Breast epithelium (tissue), 3 donors: ENCODE results near the gene ALB.

ENCODE experiments used
- POLR2A ChIP-seq: fragments of 450-650 bp; IDR thresholded peaks from one replicate; pipeline ENCODE4 v1.6.1; 2016; ENCODE audit warnings: antibody characterized with exemption, mild to moderate bottlenecking, moderate library complexity
- POLR2AphosphoS5 ChIP-seq, 3 donors: sonication (generic); formaldehyde crosslinking; IDR thresholded peaks; one replicate each; pipeline ENCODE4 v1.6.1; 2017; ENCODE audit warnings: antibody characterized with exemption in 3 of 3
- TF ChIP-seq, protein P1 (sequence below), 3 donors: fragments of 450-650 bp; IDR thresholded peaks; one replicate each; pipeline ENCODE4 v1.5.1; 2016 to 2017; ENCODE audit warnings: antibody characterized with exemption in 3 of 3, mild to moderate bottlenecking in 3 of 3, moderate library complexity in 3 of 3

DNA sequence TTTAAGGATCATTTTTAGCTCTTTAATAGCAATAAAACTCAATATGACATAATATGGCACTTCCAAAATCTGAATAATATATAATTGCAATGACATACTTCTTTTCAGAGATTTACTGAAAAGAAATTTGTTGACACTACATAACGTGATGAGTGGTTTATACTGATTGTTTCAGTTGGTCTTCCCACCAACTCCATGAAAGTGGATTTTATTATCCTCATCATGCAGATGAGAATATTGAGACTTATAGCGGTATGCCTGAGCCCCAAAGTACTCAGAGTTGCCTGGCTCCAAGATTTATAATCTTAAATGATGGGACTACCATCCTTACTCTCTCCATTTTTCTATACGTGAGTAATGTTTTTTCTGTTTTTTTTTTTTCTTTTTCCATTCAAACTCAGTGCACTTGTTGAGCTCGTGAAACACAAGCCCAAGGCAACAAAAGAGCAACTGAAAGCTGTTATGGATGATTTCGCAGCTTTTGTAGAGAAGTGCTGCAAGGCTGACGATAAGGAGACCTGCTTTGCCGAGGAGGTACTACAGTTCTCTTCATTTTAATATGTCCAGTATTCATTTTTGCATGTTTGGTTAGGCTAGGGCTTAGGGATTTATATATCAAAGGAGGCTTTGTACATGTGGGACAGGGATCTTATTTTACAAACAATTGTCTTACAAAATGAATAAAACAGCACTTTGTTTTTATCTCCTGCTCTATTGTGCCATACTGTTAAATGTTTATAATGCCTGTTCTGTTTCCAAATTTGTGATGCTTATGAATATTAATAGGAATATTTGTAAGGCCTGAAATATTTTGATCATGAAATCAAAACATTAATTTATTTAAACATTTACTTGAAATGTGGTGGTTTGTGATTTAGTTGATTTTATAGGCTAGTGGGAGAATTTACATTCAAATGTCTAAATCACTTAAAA, 15.3 kb downstream of the ALB start:
- TF ChIP-seq, protein P1, sequence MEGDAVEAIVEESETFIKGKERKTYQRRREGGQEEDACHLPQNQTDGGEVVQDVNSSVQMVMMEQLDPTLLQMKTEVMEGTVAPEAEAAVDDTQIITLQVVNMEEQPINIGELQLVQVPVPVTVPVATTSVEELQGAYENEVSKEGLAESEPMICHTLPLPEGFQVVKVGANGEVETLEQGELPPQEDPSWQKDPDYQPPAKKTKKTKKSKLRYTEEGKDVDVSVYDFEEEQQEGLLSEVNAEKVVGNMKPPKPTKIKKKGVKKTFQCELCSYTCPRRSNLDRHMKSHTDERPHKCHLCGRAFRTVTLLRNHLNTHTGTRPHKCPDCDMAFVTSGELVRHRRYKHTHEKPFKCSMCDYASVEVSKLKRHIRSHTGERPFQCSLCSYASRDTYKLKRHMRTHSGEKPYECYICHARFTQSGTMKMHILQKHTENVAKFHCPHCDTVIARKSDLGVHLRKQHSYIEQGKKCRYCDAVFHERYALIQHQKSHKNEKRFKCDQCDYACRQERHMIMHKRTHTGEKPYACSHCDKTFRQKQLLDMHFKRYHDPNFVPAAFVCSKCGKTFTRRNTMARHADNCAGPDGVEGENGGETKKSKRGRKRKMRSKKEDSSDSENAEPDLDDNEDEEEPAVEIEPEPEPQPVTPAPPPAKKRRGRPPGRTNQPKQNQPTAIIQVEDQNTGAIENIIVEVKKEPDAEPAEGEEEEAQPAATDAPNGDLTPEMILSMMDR (IDR thresholded peaks at IDR 0.05): no peak
- no peak for TF ChIP-seq POLR2A
- no peak for TF ChIP-seq POLR2AphosphoS5 (IDR thresholded peaks at IDR 0.05)
